K562 (cell line): ENCODE measurements around the gene NLE1. TPM values are rescaled to one million over a fixed set of nuclear protein-coding genes. Genes with fewer than 3 reads are reported as not detected.

Experiments used
- ATAC-seq: fragments of 200-7000 bp; cut with Tn5 transposase; 3 replicates; pipeline ENCODE4 v1.9.1; 2020; ENCODE audit warnings: moderate library complexity
- BruUV-seq: library from RNA; stranded (reverse); fragments of 400-500 nt; replicated peaks from 2 replicates; lab custom pipeline; 2021; lab: Mats Ljungman, UMichigan
- CTCF ChIA-PET: fragments of 300-600 bp; formaldehyde crosslinking; extraction: SDS; loops from one replicate; lab custom pipeline; 2021; ENCODE audit warnings: low intra/inter-chr PET ratio; lab: Yijun Ruan, JAX
- POLR2A ChIA-PET: fragments of 300-600, 350-650 bp; sonication (Branson Sonifier 250); formaldehyde crosslinking; extraction: SDS; loops from one replicate; lab custom pipeline; 2021; ENCODE audit warnings: antibody characterized with exemption, inconsistent platforms; lab: Yijun Ruan, JAX
- DNase-seq, 4 experiments: peaks; one replicate each; pipeline versions ENCODE4 v3.0.0 to v3.0.0-alpha.2; 2011 to 2018; ENCODE audit warnings: low spot score in 3 of 4, mixed read lengths in 3 of 4; ENCODE audit errors: extremely low read depth in 1 of 4
- FAIRE-seq: peaks from 2 replicates; lab custom pipeline; 2011; peaks lifted over from hg19 to GRCh38; lab: Jason Lieb, UNC
- H2AFZ ChIP-seq: 2 replicates; pipeline ENCODE4 v1.6.0; 2011; ENCODE audit warnings: low read depth, low read length, control low read depth, inconsistent platforms
- H3K27ac ChIP-seq: fragments of 200-600 bp; 3 replicates; pipeline ENCODE4 v1.8.0; 2011; ENCODE audit warnings: low read depth, mild to moderate bottlenecking, control low read depth, inconsistent platforms, low read length, moderate library complexity, mixed read lengths; ENCODE audit errors: extremely low read depth
- H3K27me3 ChIP-seq, 2 experiments: fragments of 300-600 bp in 1 of 2; 2 replicates in 1 of 2; 3 replicates in 1 of 2; pipeline versions ENCODE4 v1.6.0 to v1.8.0; 2011; ENCODE audit warnings: inconsistent platforms in 2 of 2, low read length in 2 of 2, mild to moderate bottlenecking in 1 of 2, mixed read lengths in 1 of 2, moderate library complexity in 1 of 2; ENCODE audit not compliant: control insufficient read depth in 2 of 2, insufficient read depth in 2 of 2
- H3K36me3 ChIP-seq: fragments of 300-600 bp; 3 replicates; pipeline ENCODE4 v1.8.0; 2011; ENCODE audit warnings: mild to moderate bottlenecking, low read length, inconsistent platforms; ENCODE audit not compliant: control insufficient read depth, insufficient read depth
- H3K4me1 ChIP-seq, 2 experiments: fragments of 200-600 bp in 1 of 2; replicated peaks in 1 of 2; 2 replicates in 1 of 2; 3 replicates in 1 of 2; pipeline versions ENCODE4 v1.5.1 to v1.8.0; 2011; ENCODE audit warnings: inconsistent platforms in 2 of 2, low read length in 2 of 2, mild to moderate bottlenecking in 1 of 2, mixed read lengths in 1 of 2, moderate library complexity in 1 of 2; ENCODE audit not compliant: control insufficient read depth in 2 of 2, insufficient read depth in 2 of 2
- H3K4me2 ChIP-seq: 2 replicates; pipeline ENCODE4 v1.6.1; 2011; ENCODE audit warnings: low read length, control low read depth, inconsistent platforms, mixed read lengths; ENCODE audit not compliant: insufficient read depth
- H3K4me3 ChIP-seq: fragments of 200-600 bp; sonication (generic), shearing (Covaris generic); 2 replicates; pipeline ENCODE4 v1.5.1; 2016; ENCODE audit warnings: control low read depth, inconsistent platforms
- H3K79me2 ChIP-seq: fragments of 200-600 bp; 3 replicates; pipeline ENCODE4 v1.8.0; 2011; ENCODE audit warnings: low read length, inconsistent platforms; ENCODE audit not compliant: control insufficient read depth, insufficient read depth
- H3K9ac ChIP-seq, 2 experiments: 2 replicates each; pipeline versions ENCODE4 v1.6.0 to v1.6.1; 2011; ENCODE audit warnings: low read depth in 2 of 2, low read length in 2 of 2, control low read depth in 1 of 2, inconsistent platforms in 1 of 2, mild to moderate bottlenecking in 1 of 2, mixed read lengths in 1 of 2; ENCODE audit not compliant: insufficient read depth in 1 of 2
- H3K9me1 ChIP-seq: one replicate; pipeline ENCODE4 v1.6.0; 2011; ENCODE audit warnings: inconsistent platforms, mild to moderate bottlenecking, low read length, moderate library complexity; ENCODE audit not compliant: control insufficient read depth, insufficient read depth
- H3K9me3 ChIP-seq: replicated peaks from 2 replicates; pipeline ENCODE4 v1.5.1; 2011; ENCODE audit warnings: low read depth, low read length, inconsistent platforms; ENCODE audit not compliant: control insufficient read depth, insufficient read depth
- H4K20me1 ChIP-seq: replicated peaks from 2 replicates; pipeline ENCODE4 v1.6.1; 2011; ENCODE audit warnings: low read length, inconsistent platforms, mixed read lengths; ENCODE audit not compliant: control insufficient read depth, insufficient read depth
- ATF1 ChIP-seq, 2 experiments: fragments of 450-650 bp in 1 of 2; IDR thresholded peaks; 2 replicates each; pipeline ENCODE4 v1.6.1; 2016; ENCODE audit warnings: missing compliant biosample characterization in 1 of 2, missing genetic modification characterization in 1 of 2
- HNRNPLL ChIP-seq: fragments of 200-400 bp; formaldehyde crosslinking; IDR thresholded peaks from 2 replicates; pipeline ENCODE4 v1.6.1; 2017; ENCODE audit warnings: low read length, low read depth, mild to moderate bottlenecking; ENCODE audit not compliant: poor library complexity, severe bottlenecking
- MTA3 ChIP-seq: fragments of 450-650 bp; formaldehyde crosslinking; IDR thresholded peaks from 2 replicates; pipeline ENCODE4 v1.6.1; 2017; ENCODE audit warnings: mild to moderate bottlenecking, borderline replicate concordance
- NBN ChIP-seq: fragments of 450-650 bp; IDR thresholded peaks from 2 replicates; pipeline ENCODE4 v1.6.1; 2016; ENCODE audit warnings: low read depth, mild to moderate bottlenecking
- NRF1 ChIP-seq, 2 experiments: fragments of 450-650 bp; IDR thresholded peaks in 1 of 2; conservative IDR thresholded peaks in 1 of 2; 2 replicates each; pipeline ENCODE4 v1.6.1; 2014; ENCODE audit warnings: mild to moderate bottlenecking in 2 of 2
- PBX2 ChIP-seq, 2 experiments: IDR thresholded peaks in 1 of 2; conservative IDR thresholded peaks in 1 of 2; 2 replicates each; pipeline ENCODE4 v1.6.1; 2016; ENCODE audit warnings: low read depth in 2 of 2, mild to moderate bottlenecking in 1 of 2, missing compliant biosample characterization in 1 of 2, missing genetic modification characterization in 1 of 2, moderate library complexity in 1 of 2
- SP2 ChIP-seq: IDR thresholded peaks from 2 replicates; pipeline ENCODE4 v1.6.1; 2011; ENCODE audit warnings: mild to moderate bottlenecking, low read depth, low read length, moderate library complexity; ENCODE audit not compliant: poor library complexity, severe bottlenecking; ENCODE audit errors: extremely low read depth
- TFAP4 ChIP-seq: sonication (generic); formaldehyde crosslinking; IDR thresholded peaks from 2 replicates; pipeline ENCODE4 v1.8.0; 2022; ENCODE audit warnings: missing genetic modification reagents, mild to moderate bottlenecking, moderate library complexity, borderline replicate concordance
- WGBS: fragments of 100-300 bp; shearing (Covaris generic); methylation state at CpG from one replicate; pipeline ENCODE4 v1.1.6; 2016; ENCODE audit warnings: low coverage, mixed read lengths; ENCODE audit not compliant: insufficient coverage; ENCODE audit errors: missing lambda C conversion rate; 5-methylcytosine and 5-hydroxymethylcytosine counted together
- in situ Hi-C: fragments of 300-500 bp; cut with MboI; formaldehyde crosslinking; loops from 4 replicates; pipeline ENCODE4 v1.15.0; 2018; ENCODE audit warnings: inconsistent platforms, mixed read lengths
- intact Hi-C: fragments of 100-400 bp; cut with micrococcal nuclease; formaldehyde crosslinking; loops from 2 replicates; pipeline ENCODE4 v1.14.2; 2022
- polyA plus RNA-seq, 8 experiments: library from polyadenylated mRNA; depleted of rRNA in 4 of 8; stranded (reverse) in 5 of 8; unstranded in 3 of 8; fragments of >200 nt; fragmentation: Nextera tagmentation in 2 of 8; fragmentation: Illumina TruSeq in 1 of 8; extraction: Ambion mirVana in 2 of 8; extraction: Trizol in 1 of 8; gene quantifications; 2 replicates each; pipeline versions ENCODE4 v1.2.1 to v1.2.3, GENCODE V29; 2011 to 2014; ENCODE audit warnings: inconsistent platforms in 1 of 8, missing spikeins in 1 of 8
- total RNA-seq, 7 experiments: library from RNA; depleted of rRNA in 6 of 7; stranded (reverse); fragments of >200 nt in 6 of 7; fragmentation: Illumina TruSeq in 2 of 7; extraction: Trizol in 2 of 7; gene quantifications; 2 replicates each; pipeline versions ENCODE4 v1.2.1 to v1.2.3, GENCODE V29; 2011 to 2021; ENCODE audit warnings: low replicate concordance in 1 of 7

The NLE1 gene
- total and polyA plus RNA-seq, 9 of the 15 experiments (the other 6 are each of a cell fraction or from before 2014, with no cell fraction given): 3.8 to 69.0 (median 29.4) TPM

DNA sequence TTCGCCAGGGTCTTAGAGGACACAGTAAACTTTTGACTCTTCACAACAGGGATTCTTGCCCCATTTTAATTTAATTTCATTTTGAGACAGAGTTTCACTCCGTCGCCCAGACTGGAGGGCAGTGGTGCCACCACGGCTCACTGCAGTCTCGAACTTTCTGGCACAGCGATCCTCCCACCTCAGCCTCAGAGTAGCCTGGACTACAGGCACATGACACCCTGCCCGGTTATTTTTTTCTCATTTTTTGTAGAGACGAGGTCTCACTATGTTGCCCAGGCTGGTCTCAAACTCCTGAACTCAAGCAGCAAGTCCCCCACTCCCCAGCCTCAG is 329 bp upstream of the NLE1 start:
- Histone ChIP-seq H3K27me3 (peaks cover 3% of the 10 kb centered on the region in 2 experiments; a peak in 2 of 5 replicates), H3K4me1 (peaks cover 0 to 15% of the 10 kb centered on the region in 2 experiments; a peak in 3 of 5 replicates), H3K4me2 (peak overlapping the region; percentile 96; the same call in 1 of the 2 replicates), H3K79me2 (peaks cover 32% of the 10 kb centered on the region), H3K4me3 (peak overlapping the region; percentile 91; the same call in 1 of the 2 replicates), H3K9ac (0 out of 4 replicates have a peak overlapping the region, but pooled peaks of 1 of the 2 experiments have one; percentile 23), H3K36me3 (peaks cover 34% of the 10 kb centered on the region), H4K20me1 (0 out of 2 replicates have a peak, but pooled peaks cover 4% of the 10 kb centered on the region), H3K9me3 (no peaks in the 10 kb centered on the region), H2AFZ (peak overlapping the region; percentile 87; the same call in 1 of the 2 replicates), H3K27ac (no peak overlapping the region), H3K9me1 (no peaks in the 10 kb centered on the region)
- intact Hi-C loops (loop anchor here (10.0 kb wide), 1 partner anchor 392 kb away; the partner anchor contains the start of gene SLFN12L), in situ Hi-C loops (loop anchor here (10.0 kb wide), 1 partner anchor 602 kb away; no protein-coding TSS in a partner anchor)
- FAIRE-seq (no peak), DNase-seq (no peak), ATAC-seq (no peak)
- 52% methylated on average over 8 of the region's 8 CpGs for WGBS
- BruUV-seq: no TSS peak
- ChIA-PET CTCF (interaction anchor here (0.6 to 1.4 kb wide), 3 partner anchors 144 to 470 kb away, joined by 3 to 5 read pairs (median 3); no protein-coding TSS in a partner anchor), POLR2A (no interaction called here)
- TF ChIP-seq NBN: peak; percentile 6; the same call in 1 of the 2 replicates
- no peak for TF ChIP-seq PBX2 (CRISPR knock-in tag; IDR thresholded peaks at IDR 0.05; ENCODE audit: low read depth)
- no peak for TF ChIP-seq PBX2 (tag; conservative IDR thresholded peaks at IDR 0.05; ENCODE audit: low read depth)
- 0 out of 2 replicates have a peak, but pooled peaks have one; percentile 2 for TF ChIP-seq MTA3
- TF ChIP-seq HNRNPLL: peak; percentile 5
- no peak for TF ChIP-seq ATF1 (CRISPR knock-in tag; IDR thresholded peaks at IDR 0.05)
- 0 out of 2 replicates have a peak, but pooled peaks have one; percentile 0 for TF ChIP-seq ATF1 (tag; IDR thresholded peaks at IDR 0.05)
- no peak for TF ChIP-seq TFAP4 (CRISPR knock-in tag)
- TF ChIP-seq SP2: no peak
- TF ChIP-seq NRF1 (conservative IDR thresholded peaks at IDR 0.05 in 1 of 2, IDR thresholded peaks at IDR 0.05 in 1 of 2): 0 out of 4 replicates have a peak, but pooled peaks of 1 of the 2 experiments have one; percentile 18
